ENCODE data around the gene MAP7D2.

Gene MAP7D2

DNA sequence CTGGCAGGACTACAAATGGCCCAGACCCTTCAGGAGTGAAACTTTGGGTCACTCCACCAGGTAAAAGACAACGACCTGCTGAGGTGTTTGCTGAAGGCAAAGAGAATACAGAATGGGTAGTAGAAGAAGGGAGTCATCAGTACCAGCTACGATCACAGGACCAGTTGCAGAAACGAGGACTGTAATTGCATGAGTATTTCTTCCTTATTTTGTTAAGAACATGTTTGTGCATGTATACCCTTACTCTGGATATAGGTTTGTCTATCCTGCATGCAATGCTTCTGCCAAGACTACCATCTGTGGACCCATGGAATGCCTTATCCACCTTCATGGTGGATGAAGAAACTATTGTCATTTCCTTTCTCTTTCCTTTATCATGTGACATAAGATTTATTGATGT lies 77.7 kb downstream of the MAP7D2 start (continued):
- TF ChIP-seq, protein P1, sequence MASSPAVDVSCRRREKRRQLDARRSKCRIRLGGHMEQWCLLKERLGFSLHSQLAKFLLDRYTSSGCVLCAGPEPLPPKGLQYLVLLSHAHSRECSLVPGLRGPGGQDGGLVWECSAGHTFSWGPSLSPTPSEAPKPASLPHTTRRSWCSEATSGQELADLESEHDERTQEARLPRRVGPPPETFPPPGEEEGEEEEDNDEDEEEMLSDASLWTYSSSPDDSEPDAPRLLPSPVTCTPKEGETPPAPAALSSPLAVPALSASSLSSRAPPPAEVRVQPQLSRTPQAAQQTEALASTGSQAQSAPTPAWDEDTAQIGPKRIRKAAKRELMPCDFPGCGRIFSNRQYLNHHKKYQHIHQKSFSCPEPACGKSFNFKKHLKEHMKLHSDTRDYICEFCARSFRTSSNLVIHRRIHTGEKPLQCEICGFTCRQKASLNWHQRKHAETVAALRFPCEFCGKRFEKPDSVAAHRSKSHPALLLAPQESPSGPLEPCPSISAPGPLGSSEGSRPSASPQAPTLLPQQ (tag by site-specific recombination; IDR thresholded peaks at IDR 0.05) = no peak

DNA sequence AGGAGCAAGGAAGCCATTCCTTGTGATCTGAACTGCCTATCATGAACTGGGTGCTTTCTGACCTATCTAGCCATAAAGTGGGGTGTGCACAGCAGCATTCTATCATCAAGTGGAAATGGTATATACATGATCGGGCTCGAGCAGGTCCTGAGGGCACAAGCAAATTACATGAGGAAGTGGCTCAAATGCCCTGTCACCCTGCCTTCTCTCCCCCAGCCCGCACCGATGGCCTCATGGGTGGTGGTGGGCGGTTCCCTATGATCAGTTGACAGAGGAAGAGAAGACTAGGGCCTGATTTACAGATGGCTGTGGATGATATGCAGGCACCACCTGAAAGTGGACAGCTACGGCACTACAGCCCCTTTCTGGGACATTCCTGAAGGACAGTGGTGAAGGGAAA lies 79.5 kb downstream of the MAP7D2 start:
- ChIA-PET CTCF (interaction anchor here (0.6 to 0.7 kb wide), 2 partner anchors 13 to 444 kb away, joined by 3 read pairs; no protein-coding TSS in a partner anchor), POLR2A (interaction anchor here (0.6 kb wide), 1 partner anchor 376 kb away, joined by 3 read pairs; no protein-coding TSS in a partner anchor)
- no peak overlapping the region for H3K27ac ChIP-seq (ENCODE audit: extremely low read depth, low read depth, low read length)
- no peaks in the 10 kb centered on the region for H3K36me3 ChIP-seq (ENCODE audit: control insufficient read depth in 2 of 2, insufficient read depth in 1 of 2, low read length in 2 of 2)
- no peaks in the 10 kb centered on the region for H3K9me3 ChIP-seq (ENCODE audit: control insufficient read depth, insufficient read depth, low read depth, low read length)
- no peak overlapping the region for H3K4me3 ChIP-seq (ENCODE audit: low read depth, low read length)
- H3K4me1 ChIP-seq (ENCODE audit: control insufficient read depth, insufficient read depth, low read length) = no peaks in the 10 kb centered on the region
- TF ChIP-seq ZNF23 (tag by site-specific recombination; IDR thresholded peaks at IDR 0.05; ENCODE audit: borderline replicate concordance) = no peak

DNA sequence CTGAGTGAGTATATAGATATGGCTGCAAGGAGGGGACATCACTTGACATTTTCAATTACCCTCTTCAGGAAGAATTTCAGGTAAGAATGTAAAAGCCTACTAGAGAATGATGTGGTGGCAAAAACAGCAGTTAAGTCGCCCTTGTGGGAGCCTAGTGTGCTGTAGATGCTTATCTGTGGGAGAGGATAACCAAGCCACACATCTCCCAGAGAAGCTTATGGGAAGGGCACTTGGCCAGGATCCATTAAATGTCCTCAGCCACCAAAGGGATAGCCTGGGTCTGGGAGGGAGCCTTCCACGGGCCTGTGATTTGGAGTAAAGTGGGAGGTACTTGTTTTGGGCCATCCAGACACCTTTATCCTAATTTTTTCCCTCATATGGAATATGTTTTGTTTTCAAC lies 84.5 kb downstream of the MAP7D2 start:
- CTCF ChIA-PET = no interaction called here
- POLR2A ChIA-PET = no interaction called here

More for the DNA sequence above, 84.5 kb downstream of the MAP7D2 start:
- TF ChIP-seq SP3 (tag by site-specific recombination; IDR thresholded peaks at IDR 0.05) = no peak
- TF ChIP-seq ZNF548 (tag by site-specific recombination; IDR thresholded peaks at IDR 0.05) = no peak
- TF ChIP-seq, protein P2, sequence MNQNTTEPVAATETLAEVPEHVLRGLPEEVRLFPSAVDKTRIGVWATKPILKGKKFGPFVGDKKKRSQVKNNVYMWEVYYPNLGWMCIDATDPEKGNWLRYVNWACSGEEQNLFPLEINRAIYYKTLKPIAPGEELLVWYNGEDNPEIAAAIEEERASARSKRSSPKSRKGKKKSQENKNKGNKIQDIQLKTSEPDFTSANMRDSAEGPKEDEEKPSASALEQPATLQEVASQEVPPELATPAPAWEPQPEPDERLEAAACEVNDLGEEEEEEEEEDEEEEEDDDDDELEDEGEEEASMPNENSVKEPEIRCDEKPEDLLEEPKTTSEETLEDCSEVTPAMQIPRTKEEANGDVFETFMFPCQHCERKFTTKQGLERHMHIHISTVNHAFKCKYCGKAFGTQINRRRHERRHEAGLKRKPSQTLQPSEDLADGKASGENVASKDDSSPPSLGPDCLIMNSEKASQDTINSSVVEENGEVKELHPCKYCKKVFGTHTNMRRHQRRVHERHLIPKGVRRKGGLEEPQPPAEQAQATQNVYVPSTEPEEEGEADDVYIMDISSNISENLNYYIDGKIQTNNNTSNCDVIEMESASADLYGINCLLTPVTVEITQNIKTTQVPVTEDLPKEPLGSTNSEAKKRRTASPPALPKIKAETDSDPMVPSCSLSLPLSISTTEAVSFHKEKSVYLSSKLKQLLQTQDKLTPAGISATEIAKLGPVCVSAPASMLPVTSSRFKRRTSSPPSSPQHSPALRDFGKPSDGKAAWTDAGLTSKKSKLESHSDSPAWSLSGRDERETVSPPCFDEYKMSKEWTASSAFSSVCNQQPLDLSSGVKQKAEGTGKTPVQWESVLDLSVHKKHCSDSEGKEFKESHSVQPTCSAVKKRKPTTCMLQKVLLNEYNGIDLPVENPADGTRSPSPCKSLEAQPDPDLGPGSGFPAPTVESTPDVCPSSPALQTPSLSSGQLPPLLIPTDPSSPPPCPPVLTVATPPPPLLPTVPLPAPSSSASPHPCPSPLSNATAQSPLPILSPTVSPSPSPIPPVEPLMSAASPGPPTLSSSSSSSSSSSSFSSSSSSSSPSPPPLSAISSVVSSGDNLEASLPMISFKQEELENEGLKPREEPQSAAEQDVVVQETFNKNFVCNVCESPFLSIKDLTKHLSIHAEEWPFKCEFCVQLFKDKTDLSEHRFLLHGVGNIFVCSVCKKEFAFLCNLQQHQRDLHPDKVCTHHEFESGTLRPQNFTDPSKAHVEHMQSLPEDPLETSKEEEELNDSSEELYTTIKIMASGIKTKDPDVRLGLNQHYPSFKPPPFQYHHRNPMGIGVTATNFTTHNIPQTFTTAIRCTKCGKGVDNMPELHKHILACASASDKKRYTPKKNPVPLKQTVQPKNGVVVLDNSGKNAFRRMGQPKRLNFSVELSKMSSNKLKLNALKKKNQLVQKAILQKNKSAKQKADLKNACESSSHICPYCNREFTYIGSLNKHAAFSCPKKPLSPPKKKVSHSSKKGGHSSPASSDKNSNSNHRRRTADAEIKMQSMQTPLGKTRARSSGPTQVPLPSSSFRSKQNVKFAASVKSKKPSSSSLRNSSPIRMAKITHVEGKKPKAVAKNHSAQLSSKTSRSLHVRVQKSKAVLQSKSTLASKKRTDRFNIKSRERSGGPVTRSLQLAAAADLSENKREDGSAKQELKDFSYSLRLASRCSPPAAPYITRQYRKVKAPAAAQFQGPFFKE (tag by site-specific recombination; IDR thresholded peaks at IDR 0.05; ENCODE audit: borderline replicate concordance) = no peak
- no peak for TF ChIP-seq ZNF600 (tag by site-specific recombination; IDR thresholded peaks at IDR 0.05)
- no peak for TF ChIP-seq ZNF391 (tag by site-specific recombination; IDR thresholded peaks at IDR 0.05; ENCODE audit: borderline replicate concordance, low read depth)
- TF ChIP-seq ZNF791 (tag by site-specific recombination; IDR thresholded peaks at IDR 0.05) = no peak
- no peak for TF ChIP-seq ZSCAN23 (tag by site-specific recombination; IDR thresholded peaks at IDR 0.05)
- no peak for TF ChIP-seq ZNF561 (tag by site-specific recombination; IDR thresholded peaks at IDR 0.05; ENCODE audit: borderline replicate concordance)
- no peak for TF ChIP-seq GLIS2 (tag by site-specific recombination; IDR thresholded peaks at IDR 0.05)
- no peak for TF ChIP-seq ZNF24 (tag by site-specific recombination; IDR thresholded peaks at IDR 0.05)
- TF ChIP-seq, protein P3, sequence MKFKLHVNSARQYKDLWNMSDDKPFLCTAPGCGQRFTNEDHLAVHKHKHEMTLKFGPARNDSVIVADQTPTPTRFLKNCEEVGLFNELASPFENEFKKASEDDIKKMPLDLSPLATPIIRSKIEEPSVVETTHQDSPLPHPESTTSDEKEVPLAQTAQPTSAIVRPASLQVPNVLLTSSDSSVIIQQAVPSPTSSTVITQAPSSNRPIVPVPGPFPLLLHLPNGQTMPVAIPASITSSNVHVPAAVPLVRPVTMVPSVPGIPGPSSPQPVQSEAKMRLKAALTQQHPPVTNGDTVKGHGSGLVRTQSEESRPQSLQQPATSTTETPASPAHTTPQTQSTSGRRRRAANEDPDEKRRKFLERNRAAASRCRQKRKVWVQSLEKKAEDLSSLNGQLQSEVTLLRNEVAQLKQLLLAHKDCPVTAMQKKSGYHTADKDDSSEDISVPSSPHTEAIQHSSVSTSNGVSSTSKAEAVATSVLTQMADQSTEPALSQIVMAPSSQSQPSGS (tag by site-specific recombination; IDR thresholded peaks at IDR 0.05; ENCODE audit: low read depth) = no peak
- TF ChIP-seq ZNF624 (tag by site-specific recombination; IDR thresholded peaks at IDR 0.05) = no peak
- no peak for TF ChIP-seq KLF10 (tag by site-specific recombination; IDR thresholded peaks at IDR 0.05)
- TF ChIP-seq ZNF585B (tag by site-specific recombination; IDR thresholded peaks at IDR 0.05) = no peak
- TF ChIP-seq SP2 (tag by site-specific recombination; IDR thresholded peaks at IDR 0.05) = no peak
- no peak for TF ChIP-seq ZNF549 (tag by site-specific recombination; IDR thresholded peaks at IDR 0.05)
- Histone ChIP-seq H3K36me3 (ENCODE audit: control insufficient read depth in 2 of 2, insufficient read depth in 1 of 2, low read length in 2 of 2) (no peaks in the 10 kb centered on the region), H3K27ac (ENCODE audit: extremely low read depth, low read depth, low read length) (no peak overlapping the region), H3K4me3 (ENCODE audit: low read depth, low read length) (no peak overlapping the region), H3K9me3 (ENCODE audit: control insufficient read depth, insufficient read depth, low read depth, low read length) (no peaks in the 10 kb centered on the region), H3K4me1 (ENCODE audit: control insufficient read depth, insufficient read depth, low read length) (no peaks in the 10 kb centered on the region)
